HepG2 (cell line): ENCODE data around the gene ABHD12.

ENCODE experiments used
- BRF2 ChIP-seq: sonication (generic); formaldehyde crosslinking; IDR thresholded peaks from 2 replicates; pipeline ENCODE4 v1.8.1; 2022; ENCODE audit warnings: mild to moderate bottlenecking, missing genetic modification reagents
- CTCF ChIP-seq: sonication (generic); formaldehyde crosslinking; IDR thresholded peaks from 2 replicates; pipeline ENCODE4 v1.5.0; 2020; ENCODE audit warnings: mild to moderate bottlenecking, missing genetic modification reagents, moderate library complexity
- HDAC2 ChIP-seq: sonication (generic); formaldehyde crosslinking; IDR thresholded peaks from 2 replicates; pipeline ENCODE4 v1.4.0; 2020; ENCODE audit warnings: missing genetic modification reagents
- POLR2AphosphoS5 ChIP-seq: IDR thresholded peaks from 2 replicates; pipeline ENCODE4 v1.6.1; 2012; ENCODE audit warnings: low read depth, low read length
- SETDB1 ChIP-seq: sonication (generic); formaldehyde crosslinking; IDR thresholded peaks from 2 replicates; pipeline ENCODE4 v1.5.1; 2020; ENCODE audit warnings: missing genetic modification reagents, mild to moderate bottlenecking, borderline replicate concordance
- YY1 ChIP-seq: IDR thresholded peaks from 2 replicates; pipeline ENCODE4 v1.6.1; 2011; ENCODE audit warnings: low read length, low read depth, moderate library complexity, mild to moderate bottlenecking; ENCODE audit not compliant: insufficient read depth, insufficient replicate concordance
- ZBTB21 ChIP-seq: sonication (generic); formaldehyde crosslinking; IDR thresholded peaks from 2 replicates; pipeline ENCODE4 v1.4.0; 2020; ENCODE audit warnings: missing genetic modification reagents
- ZNF138 ChIP-seq: sonication (generic); formaldehyde crosslinking; IDR thresholded peaks from 2 replicates; pipeline ENCODE4 v1.5.0; 2020; ENCODE audit warnings: mild to moderate bottlenecking, low read depth, missing genetic modification reagents

GRCh38 chr20:25252686-25253421 lies 137.8 kb downstream of the ABHD12 start:
- TF ChIP-seq POLR2AphosphoS5: no peak
- TF ChIP-seq CTCF (CRISPR knock-in tag): no peak
- TF ChIP-seq ZNF138 (CRISPR knock-in tag): no peak
- TF ChIP-seq ZBTB21 (CRISPR knock-in tag): no peak
- no peak for TF ChIP-seq YY1
- TF ChIP-seq HDAC2 (CRISPR knock-in tag): no peak
- no peak for TF ChIP-seq SETDB1
- no peak for TF ChIP-seq BRF2
